CD4-positive, alpha-beta T cell treated with Interleukin-6 for 4 hours (primary cell): Measurements from ENCODE around the gene VPS13C.
"Not testable (repeated sequence)": the region's sequence is repeated elsewhere in the genome, so short reads cannot be mapped to it uniquely, and the experiment has no call there.

Experiments
- DNase-seq: peaks from one replicate; pipeline ENCODE4 v3.0.0-alpha.2; 2020; ENCODE audit warnings: mixed read lengths

Gene VPS13C

DNA sequence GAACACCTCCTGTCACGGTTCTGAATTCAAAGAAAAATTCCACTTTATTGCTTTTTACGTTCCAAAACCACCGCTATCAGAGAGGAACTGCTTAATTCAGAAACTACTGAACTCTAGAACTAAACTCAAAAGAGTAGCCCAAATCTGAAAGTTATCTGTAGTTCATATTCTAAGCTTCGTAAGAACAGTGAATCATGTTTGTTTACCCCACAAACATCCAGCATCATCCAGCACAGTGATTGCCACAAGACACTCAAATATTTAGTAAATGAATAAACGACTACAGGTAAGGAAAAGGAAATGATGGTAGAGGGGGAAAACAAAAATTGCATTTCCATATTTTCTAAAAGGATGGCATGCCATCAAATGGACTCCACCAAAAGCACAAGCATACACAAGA, 32.3 kb downstream of the VPS13C start:
- no peak for DNase-seq

- no peak for DNase-seq
These were observed 33.0 kb downstream of the VPS13C start for GRCh38 chr15:62027263-62027565.

DNA sequence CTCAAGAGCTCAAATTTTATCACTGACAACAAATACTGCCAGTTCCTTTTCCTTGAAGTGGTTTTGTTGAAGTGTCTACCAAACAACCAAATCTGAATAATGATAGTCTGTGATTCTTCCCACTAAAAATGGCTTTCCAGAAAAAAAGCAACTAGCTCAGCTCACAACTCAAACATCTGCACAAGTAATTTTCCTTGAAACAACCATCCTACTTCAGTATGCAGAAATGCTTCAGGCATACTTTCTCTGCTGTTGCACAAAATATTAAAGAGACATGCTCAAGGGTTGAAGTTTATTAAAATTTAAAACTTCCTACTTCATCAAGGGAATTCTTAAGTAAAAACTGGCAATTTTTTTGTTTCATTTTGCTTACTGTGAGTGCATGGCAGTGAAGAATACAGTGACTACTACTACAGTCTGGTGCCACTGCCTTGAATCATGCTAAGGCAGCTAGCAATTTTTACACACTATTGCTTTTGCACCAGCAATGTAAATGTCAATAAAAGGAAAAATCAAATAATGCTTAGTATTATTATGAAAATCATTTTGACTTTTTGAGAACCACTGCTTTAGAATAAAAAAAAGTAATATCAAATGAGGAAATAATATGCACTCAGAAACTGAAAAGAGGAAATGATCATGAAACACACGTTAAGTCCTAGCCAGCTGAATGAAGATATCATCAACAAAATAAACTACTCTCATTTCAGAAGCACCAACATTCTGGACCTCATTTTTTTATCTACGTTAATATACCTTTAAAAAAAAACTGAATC, 33.6 kb downstream of the VPS13C start:
- no peak for DNase-seq

GRCh38 chr15:62021991-62022600, 38.2 kb downstream of the VPS13C start:
- DNase-seq = no peak

DNA sequence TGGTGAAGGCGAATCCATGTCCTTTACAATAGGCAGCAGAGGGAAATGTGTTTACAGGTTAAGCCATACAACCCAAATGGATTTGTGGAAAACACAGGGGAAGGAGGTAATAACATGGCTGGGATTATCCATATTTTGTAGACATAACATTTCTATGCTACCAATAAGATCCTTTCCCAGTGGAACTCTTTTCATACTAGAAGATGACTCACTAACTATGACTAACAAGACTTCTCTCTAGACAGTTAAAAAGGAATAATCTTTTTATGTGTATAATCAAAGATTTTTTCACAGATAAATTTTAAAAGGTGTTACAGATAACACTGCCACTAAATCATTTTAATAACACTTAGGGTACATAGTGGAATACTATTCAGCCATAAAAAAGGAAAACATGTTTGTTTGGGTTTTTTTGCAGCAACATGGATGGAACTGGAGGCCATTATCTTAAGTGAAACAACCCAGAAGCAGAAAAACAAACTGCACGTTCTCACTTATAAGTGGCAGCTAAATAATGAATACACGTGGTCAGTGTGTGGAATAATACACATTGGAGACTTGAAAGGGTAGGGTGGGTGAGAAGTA, 39.6 kb downstream of the VPS13C start:
- no peak for DNase-seq

DNA sequence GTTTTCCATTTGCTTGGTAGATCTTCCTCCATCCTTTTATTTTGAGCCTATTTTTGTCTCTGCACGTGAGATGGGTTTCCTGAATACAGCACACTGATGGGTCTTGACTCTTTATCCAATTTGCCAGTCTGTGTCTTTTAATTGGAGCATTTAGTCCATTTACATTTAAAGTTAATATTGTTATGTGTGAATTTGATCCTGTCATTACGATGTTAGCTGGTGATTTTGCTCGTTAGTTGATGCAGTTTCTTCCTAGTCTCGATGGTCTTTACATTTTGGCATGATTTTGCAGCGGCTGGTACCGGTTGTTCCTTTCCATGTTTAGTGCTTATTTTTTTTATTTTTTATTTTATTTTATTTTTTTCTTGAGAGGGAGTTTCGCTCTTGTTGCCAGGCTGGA, 54.9 kb downstream of the VPS13C start:
- not testable (repeated sequence) for DNase-seq

DNA sequence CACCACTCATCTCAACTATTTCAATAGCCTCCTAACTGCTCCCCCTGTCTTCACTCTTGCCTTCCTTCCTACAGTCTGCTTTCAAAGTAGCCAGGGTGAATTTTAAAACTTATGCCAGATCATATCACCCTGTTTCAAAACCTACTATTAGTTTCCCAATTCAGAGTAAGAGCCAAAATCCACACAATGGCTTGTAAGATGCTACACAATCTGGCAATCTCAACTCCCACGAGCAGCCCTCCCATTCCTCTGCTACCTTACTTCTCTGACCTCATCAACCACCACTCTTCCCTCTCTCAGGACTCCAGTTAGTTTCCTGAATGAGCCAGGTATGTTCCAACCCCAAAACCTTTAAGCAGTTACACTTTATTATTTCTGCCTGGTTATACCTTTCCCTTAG, 62.5 kb downstream of the VPS13C start:
- DNase-seq = no peak

GRCh38 chr15:61996056-61996635, 64.1 kb downstream of the VPS13C start:
- no peak for DNase-seq

GRCh38 chr15:61994216-61994615, 66.0 kb downstream of the VPS13C start:
- DNase-seq = no peak

- DNase-seq = no peak
These were observed 67.7 kb downstream of the VPS13C start for GRCh38 chr15:61992518-61992917.

- DNase-seq = no peak
These were observed 70.6 kb downstream of the VPS13C start for GRCh38 chr15:61989667-61990066.

- no peak for DNase-seq
These were observed 72.4 kb downstream of the VPS13C start for GRCh38 chr15:61987824-61988223.

DNA sequence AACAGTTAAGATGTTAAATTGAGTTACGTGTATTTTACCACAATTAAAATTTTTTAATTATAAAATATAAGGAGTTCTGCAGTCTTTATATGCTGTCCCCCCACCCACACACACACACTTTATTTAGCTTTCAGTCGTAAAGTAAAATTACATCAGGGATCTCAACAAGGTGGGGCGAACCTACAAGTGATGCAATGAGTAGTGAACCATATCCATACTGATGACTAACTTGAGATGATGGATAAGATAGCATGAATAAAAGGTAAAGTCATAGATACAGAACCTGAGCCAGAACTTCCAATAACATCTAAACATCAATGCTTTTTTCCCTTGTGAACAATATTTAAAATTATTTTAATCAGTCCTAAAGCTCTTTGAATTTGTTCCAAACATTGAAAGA, 77.2 kb downstream of the VPS13C start:
- no peak for DNase-seq

- DNase-seq = no peak
These were observed 82.0 kb downstream of the VPS13C start for GRCh38 chr15:61978225-61978624.

GRCh38 chr15:61974759-61975158, 85.5 kb downstream of the VPS13C start:
- no peak for DNase-seq

DNA sequence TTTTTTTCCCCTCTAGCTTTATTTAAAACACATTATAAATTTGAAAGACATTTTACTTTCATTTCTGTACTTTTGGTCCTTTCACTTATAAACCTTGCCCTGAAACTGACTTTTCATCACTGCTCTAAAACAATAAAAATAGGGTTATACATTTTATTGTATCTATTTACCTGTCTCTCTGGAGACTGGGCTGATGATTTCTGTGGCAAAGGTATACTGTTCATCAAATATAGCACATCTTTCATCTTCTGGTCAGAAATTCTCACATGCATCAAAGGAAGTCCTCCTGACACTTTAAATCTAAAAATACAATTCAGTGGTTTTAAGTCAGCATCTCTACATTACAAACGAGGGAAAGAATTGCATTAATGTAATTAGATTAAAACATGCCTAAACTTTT, 86.1 kb downstream of the VPS13C start:
- no peak for DNase-seq

DNA sequence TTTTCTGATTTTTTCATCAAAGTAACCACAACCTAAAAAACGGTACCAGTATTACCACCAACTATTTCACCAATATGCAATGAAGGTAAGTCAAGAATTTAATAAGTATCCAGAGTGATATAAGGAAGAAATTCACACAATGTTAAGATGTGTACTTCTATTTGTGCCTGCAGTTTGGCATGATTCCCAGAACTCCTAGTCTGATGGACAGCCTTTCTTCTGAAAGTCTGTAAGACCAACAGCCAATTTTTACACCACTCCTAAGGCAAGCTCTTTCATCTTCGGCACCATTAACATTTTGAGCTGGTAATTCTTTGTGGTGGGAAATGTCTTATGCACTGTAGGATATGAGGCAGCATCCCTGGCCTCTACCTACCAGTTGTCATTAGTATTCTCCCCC, 108.3 kb downstream of the VPS13C start:
- DNase-seq = no peak

DNA sequence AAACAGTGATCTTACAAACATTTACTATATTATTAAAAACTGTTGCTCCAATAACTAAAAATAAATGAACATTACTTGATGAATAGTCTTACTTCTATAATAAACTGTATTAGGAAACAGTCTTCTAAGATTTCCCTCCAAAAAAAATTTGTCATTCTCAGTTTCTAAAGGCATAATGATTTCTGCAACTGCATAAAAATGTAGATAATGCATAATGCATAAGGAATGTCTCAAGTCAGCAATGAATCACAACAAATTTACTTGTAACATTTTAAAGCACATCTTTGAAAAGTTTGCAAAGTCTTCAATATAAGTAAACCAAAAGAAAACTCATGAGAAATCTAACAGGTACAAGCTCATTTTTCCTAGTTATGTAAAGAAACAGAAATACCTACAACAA, 113.5 kb downstream of the VPS13C start:
- no peak for DNase-seq

GRCh38 chr15:61943992-61944391, 116.3 kb downstream of the VPS13C start:
- no peak for DNase-seq

DNA sequence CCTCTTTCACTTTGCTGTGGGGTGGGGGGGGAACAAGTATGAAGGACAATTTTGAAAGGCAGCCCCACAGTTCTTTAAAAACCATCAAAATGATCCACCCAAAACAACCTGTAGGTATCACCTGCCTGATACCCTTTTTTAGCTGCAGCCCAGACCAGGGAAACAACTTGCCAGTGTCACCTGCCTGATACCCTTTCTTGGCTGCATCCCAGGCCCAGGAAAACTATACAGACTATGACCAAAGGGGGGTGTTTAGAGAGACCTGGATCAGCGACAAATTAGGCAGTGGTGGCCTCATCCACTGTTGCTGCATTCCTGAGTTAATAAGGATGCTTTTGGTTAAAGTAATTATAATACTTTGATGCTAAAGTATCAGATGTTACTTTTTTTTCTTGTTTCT, 122.0 kb downstream of the VPS13C start:
- no peak for DNase-seq

GRCh38 chr15:61936528-61937195, 123.6 kb downstream of the VPS13C start:
- DNase-seq = no peak

DNA sequence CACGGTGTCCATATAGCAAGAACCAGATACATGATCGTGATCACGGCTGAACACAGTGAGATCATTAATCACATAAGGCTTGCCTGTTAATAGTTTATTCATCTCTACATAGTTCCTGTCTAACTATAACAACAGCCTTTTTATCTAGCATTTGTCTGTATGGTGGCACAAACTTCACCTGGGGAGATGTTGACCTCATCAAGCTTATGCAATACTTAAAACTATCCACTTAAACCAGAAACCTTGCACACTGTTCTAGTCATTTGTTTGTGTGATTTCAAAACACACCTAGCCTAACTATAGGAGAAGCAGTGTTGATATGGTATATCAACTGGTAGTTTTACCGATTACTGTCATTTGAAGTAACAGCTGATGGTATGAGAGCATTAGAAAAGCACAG, 124.8 kb downstream of the VPS13C start:
- DNase-seq = no peak

DNA sequence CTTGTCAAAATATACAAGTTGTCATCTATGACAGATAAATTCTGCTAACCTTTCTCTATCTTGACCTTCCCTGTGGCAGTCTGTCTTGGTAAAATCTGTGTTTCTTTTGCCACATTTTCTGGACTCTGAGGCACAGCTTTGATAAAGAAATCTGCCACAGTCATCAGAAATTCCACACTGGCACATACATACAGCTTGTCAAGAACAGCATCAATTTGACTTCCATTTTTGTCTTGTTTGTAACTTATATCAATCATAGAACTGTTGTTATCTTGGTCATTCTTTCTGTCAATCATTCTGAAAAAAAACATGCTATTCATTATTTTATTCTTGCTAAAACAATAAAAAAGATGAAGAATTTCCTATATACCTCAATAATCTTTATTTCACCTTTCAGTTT, 130.8 kb downstream of the VPS13C start:
- DNase-seq = no peak

DNA sequence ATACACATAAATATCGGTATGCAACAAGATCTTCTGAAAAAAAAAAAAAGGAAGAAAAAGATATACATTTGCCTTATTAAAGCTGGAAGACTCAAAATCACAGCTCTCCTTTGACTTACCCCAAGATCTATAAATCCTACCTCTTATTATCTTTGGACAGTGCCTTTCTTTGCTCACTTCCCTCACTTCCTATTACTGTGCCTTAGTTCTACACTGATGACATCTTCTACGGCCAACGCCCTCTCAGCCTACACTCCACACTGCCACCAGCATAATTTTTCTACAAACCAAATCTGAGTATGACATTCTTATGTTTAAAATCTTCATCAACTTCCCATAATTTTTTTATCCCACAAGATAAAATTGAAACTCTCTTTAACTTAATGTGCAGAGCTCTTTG, 137.1 kb downstream of the VPS13C start:
- no peak for DNase-seq
